Left ventricle myocardium inferior (tissue), 1 donor: ENCODE results near the gene OAF. TPM values are rescaled to one million over a fixed set of nuclear protein-coding genes. Genes with fewer than 3 reads are reported as not detected.
"Not testable (repeated sequence)": the region's sequence is repeated elsewhere in the genome, so short reads cannot be mapped to it uniquely, and the experiment has no call there.

Source experiments
- DNase-seq: peaks from one replicate; pipeline ENCODE4 v3.0.0-alpha.2; 2020
- H3K27ac ChIP-seq: fragments of 200-600 bp; replicated peaks from 2 replicates; pipeline ENCODE4 v1.8.0; 2021
- H3K27me3 ChIP-seq: fragments of 200-600 bp; 2 replicates; pipeline ENCODE4 v1.8.0; 2021; ENCODE audit warnings: low read depth
- H3K36me3 ChIP-seq: fragments of 200-600 bp; 2 replicates; pipeline ENCODE4 v1.8.0; 2021
- H3K4me1 ChIP-seq: fragments of 200-600 bp; 2 replicates; pipeline ENCODE4 v1.8.0; 2021
- H3K4me3 ChIP-seq: fragments of 200-600 bp; 2 replicates; pipeline ENCODE4 v1.8.0; 2021; ENCODE audit warnings: mild to moderate bottlenecking, moderate library complexity
- H3K9me3 ChIP-seq: fragments of 200-600 bp; replicated peaks from 2 replicates; pipeline ENCODE4 v1.8.0; 2021
- intact Hi-C: fragments of 100-400 bp; cut with micrococcal nuclease; formaldehyde crosslinking; loops from one replicate; pipeline ENCODE4 v1.11.0; 2022
- total RNA-seq: library from RNA; stranded (reverse); fragmentation: NEBNext Ultra II Directional; extraction: Animal tissue kit (Norgen Biotek cat#: 25700); gene quantifications from one replicate; pipeline ENCODE4 v1.2.1, GENCODE V29; 2021
- TF ChIP-seq, protein P1 (sequence below): fragments of 200-600 bp; IDR thresholded peaks from 2 replicates; pipeline ENCODE4 v1.8.0; 2021; ENCODE audit warnings: antibody characterized with exemption, mild to moderate bottlenecking, borderline replicate concordance
- donor health status: DM: no; HTN: yes; CAD: no; lungs with severe emphysema.

The OAF gene
- total RNA-seq, 1 donor from 2014 or later, result 23.7 TPM

DNA sequence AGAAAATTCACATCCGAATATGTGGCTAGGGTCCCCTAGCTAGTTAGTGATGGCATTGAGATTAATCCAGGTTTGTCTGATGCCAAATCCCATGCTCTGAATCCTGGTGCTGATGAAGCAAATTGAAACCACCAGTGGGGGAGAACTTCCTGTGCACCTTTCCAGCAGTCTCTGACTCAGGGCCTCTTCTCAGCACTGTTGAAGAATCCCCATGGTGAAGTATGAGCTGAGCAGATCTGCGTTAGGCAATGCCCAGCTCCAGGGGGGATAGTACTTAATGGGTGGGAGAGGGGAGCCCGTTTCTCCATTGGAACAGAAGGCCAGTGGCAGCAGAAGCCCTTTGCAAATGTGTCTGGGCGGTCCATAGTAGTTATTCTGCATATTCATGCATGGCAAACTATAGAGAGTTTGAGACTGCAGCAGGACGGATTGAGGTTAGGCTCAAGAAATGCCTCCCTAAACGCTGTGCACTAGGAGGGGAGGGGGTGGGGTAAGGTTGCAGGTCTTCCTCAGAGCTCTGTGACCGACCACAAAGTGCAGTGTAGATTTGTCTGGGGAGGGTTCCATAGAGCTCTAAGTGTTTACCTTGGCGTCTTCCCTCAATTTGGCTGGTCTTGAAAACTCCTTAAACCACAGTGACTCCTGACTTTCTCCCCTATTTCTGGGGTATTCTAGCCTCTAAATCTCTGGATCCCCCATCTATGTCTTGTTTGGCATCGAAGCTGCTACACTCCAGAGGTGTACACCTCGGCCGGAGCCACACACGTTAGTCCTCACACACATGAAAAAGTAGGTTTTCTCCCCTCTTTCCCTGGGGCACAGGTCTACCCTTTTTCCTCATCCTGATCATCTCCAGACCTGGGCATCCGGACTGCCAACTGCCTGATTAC lies 33.9 kb downstream of the OAF start:
- H3K27me3 ChIP-seq, result peaks cover 100% of the 10 kb centered on the region
- H3K36me3 ChIP-seq, result no peaks in the 10 kb centered on the region
- H3K4me1 ChIP-seq, result peaks cover 8% of the 10 kb centered on the region
- no peak for DNase-seq
- H3K9me3 ChIP-seq, result no peaks in the 10 kb centered on the region
- no peak overlapping the region for H3K4me3 ChIP-seq
- H3K27ac ChIP-seq, result no peak overlapping the region
- TF ChIP-seq, protein P1, sequence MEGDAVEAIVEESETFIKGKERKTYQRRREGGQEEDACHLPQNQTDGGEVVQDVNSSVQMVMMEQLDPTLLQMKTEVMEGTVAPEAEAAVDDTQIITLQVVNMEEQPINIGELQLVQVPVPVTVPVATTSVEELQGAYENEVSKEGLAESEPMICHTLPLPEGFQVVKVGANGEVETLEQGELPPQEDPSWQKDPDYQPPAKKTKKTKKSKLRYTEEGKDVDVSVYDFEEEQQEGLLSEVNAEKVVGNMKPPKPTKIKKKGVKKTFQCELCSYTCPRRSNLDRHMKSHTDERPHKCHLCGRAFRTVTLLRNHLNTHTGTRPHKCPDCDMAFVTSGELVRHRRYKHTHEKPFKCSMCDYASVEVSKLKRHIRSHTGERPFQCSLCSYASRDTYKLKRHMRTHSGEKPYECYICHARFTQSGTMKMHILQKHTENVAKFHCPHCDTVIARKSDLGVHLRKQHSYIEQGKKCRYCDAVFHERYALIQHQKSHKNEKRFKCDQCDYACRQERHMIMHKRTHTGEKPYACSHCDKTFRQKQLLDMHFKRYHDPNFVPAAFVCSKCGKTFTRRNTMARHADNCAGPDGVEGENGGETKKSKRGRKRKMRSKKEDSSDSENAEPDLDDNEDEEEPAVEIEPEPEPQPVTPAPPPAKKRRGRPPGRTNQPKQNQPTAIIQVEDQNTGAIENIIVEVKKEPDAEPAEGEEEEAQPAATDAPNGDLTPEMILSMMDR, result no peak
- intact Hi-C loops, result no loop called here

DNA sequence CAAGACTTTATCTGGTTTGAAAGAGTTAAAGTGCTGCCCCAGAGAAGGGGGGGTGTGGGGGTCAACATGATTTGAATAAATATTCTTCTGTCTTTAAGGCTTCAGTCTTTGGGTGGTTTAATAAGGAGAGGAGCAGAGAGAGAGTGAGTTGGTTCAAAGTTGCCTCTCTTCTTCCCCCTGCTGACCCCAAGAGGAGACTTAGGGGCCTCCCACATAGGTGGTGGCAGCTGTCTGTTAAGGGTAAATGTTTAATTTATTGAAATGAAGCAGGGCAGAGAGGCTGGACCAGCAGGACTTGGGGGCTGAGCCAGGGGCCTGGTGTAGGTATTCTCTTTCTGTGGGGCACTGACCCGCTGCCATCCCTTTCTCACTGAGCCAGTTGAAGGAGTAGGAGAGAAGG lies 34.6 kb downstream of the OAF start:
- no peak overlapping the region for H3K27ac ChIP-seq
- H3K36me3 ChIP-seq, result no peaks in the 10 kb centered on the region
- H3K9me3 ChIP-seq, result no peaks in the 10 kb centered on the region
- peaks cover under 1% of the 10 kb centered on the region for H3K4me1 ChIP-seq
- peaks cover 100% of the 10 kb centered on the region for H3K27me3 ChIP-seq
- intact Hi-C loops, result no loop called here
- DNase-seq, result no peak
- H3K4me3 ChIP-seq, result no peak overlapping the region
- TF ChIP-seq, protein P1, result no peak

DNA sequence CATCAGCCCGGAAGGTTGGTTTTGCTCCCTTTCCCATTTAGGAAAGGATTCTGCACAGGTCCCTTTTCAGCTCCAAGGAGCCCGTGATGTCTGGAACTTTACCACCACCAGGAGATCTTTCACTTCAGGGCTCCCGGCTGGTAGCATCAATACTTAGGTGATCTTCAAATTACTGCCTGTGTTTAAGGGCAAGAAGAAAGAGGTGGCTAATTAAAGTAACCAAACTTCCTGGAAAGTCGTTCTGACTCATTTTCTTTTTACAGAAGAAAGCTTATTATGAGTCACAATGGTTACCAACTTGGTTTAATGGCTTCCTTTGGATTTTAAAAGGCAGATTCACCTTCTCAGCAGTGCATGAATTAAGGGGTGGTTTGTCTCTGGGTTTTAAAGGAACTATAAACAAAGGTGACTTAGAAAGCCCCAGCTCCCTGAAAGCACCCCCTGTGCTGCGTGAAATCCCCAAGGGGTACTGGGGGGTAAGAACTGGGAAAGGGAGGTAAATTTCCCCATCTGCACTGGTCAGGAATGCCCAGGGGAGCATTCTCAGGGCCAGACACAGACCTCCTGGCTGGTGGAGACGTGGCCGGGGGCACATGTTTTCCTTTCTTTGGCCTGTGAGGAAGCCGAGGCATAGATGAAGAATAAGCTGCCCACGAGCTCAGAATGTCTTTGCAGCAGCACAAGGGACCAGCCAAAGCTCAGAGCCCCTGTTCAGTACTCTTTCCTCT lies 37.9 kb downstream of the OAF start:
- TF ChIP-seq, protein P1, result no peak
- no peak overlapping the region for H3K4me3 ChIP-seq
- peaks cover 4% of the 10 kb centered on the region for H3K4me1 ChIP-seq
- H3K27me3 ChIP-seq, result peaks cover 88% of the 10 kb centered on the region
- no peaks in the 10 kb centered on the region for H3K9me3 ChIP-seq
- H3K27ac ChIP-seq, result no peak overlapping the region
- no peaks in the 10 kb centered on the region for H3K36me3 ChIP-seq
- DNase-seq, result no peak
- intact Hi-C loops, result no loop called here

GRCh38 chr11:120249279-120250262 lies 38.7 kb downstream of the OAF start:
- intact Hi-C loops, result no loop called here
- H3K4me1 ChIP-seq, result peaks cover 4% of the 10 kb centered on the region
- peaks cover 88% of the 10 kb centered on the region for H3K27me3 ChIP-seq

DNA sequence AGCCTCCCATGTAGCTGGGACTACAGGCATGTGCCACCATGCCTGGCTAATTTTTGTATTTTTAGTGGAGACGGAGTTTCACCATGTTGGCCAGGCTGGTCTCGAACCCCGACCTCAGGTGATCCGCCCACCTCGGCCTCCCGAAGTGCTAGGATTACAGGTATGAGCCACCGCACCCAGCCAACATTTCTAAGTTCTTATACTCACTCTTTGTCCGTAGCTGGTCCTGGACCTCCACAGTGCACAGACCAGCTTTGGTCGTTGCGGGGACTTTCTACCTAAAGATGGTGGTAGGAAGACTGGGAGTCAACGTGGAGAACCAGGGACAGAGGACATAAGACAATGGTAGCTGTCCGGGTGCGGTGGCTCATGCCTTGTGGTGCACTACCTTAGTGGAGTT lies 42.5 kb downstream of the OAF start:
- H3K36me3 ChIP-seq, H3K27ac ChIP-seq, H3K9me3 ChIP-seq, intact Hi-C loops, H3K4me3 ChIP-seq, DNase-seq: not testable (repeated sequence)
- Histone ChIP-seq H3K4me1 (peaks cover 21% of the 10 kb centered on the region), H3K27me3 (peaks cover 87% of the 10 kb centered on the region)

More at GRCh38 chr11:120249279-120250262, 38.7 kb downstream of the OAF start:
- Histone ChIP-seq H3K36me3 (no peaks in the 10 kb centered on the region), H3K4me3 (no peak overlapping the region), H3K27ac (no peak overlapping the region), H3K9me3 (no peaks in the 10 kb centered on the region)
- DNase-seq, result no peak
- TF ChIP-seq, protein P1, result no peak
